NCI-H1092 treated with DMSO at 0.1 percent for 48 hours (cell line): Measurements from ENCODE around the gene GNS.

Experiments
- DNase-seq: peaks from one replicate; lab custom pipeline; 2025; lab: John Stamatoyannopoulos, UW

Gene GNS

DNA sequence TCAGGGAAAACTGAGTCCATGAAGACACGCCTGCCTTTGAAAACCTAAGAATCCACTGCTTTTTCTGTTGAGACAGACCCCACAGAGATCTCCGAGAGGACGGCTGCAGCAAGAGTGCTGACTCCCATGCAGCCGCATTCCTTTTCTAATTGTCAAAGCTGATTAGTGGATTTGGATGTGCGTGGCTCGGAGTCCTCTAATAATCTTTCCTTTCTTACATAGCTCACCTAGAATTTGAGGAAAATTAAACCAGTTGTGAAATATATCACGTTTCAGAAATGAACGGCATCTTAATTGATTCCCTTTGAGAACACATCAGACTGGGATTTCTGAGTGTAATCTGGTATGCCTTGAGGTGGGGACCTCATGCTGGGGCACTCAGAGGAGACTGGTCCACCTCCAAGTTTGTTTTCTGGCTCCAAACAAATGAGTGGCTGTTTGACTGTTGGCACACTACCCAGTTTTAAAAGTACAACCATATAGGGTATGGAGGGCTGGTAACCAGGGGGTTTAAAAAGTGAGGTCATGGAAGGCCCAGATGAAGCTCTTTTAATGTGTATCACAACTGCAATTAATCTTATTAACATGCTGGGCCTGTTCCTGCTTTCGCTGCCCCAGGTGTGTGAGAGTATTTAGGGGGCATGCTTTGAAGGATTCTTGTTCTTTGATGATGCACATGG, 85.6 kb downstream of the GNS start:
- peak; percentile 79 for DNase-seq

DNA sequence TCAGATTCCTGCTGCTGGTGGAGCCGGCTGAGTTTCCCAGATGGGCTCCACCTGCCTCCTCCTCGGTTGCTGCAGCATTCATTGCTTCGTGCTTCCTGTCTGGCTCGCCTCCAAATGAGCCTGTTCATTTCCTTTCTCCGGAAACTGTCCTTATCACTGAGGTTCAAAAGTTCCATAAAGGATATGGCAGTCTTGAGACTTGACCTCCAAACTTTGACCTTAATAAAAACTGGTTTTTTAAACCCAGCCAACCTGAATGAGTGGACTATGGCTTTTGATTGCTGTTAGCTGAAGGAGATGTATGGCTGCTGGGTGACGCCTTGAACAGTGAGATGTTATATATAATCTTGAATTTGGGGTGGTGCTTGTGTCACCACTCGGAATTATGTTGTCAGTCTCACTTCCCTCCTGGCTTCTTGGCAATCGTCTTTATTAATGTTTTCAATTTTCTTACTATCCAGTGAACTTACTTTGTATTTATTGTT, 86.2 kb downstream of the GNS start:
- DNase-seq: peak; percentile 78

DNA sequence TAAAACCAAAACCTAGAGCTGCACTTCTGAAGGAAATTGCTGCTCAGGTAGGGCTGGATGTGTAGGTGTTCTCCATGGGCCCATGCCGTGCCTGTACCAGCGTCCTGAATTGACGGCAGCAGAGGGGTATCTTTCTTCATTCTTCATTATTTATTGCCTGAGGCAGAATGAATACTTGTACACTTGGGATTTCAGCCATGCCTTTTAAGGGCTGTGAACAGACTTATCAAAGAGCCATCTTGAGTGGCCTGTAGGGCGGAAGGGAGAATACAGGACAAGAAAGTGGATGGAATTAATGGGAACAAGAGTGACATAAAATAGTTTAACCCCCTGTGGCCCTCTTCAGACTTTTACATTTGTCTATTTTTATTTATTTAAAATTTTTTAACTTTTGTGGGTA, 87.5 kb downstream of the GNS start:
- no peak for DNase-seq

DNA sequence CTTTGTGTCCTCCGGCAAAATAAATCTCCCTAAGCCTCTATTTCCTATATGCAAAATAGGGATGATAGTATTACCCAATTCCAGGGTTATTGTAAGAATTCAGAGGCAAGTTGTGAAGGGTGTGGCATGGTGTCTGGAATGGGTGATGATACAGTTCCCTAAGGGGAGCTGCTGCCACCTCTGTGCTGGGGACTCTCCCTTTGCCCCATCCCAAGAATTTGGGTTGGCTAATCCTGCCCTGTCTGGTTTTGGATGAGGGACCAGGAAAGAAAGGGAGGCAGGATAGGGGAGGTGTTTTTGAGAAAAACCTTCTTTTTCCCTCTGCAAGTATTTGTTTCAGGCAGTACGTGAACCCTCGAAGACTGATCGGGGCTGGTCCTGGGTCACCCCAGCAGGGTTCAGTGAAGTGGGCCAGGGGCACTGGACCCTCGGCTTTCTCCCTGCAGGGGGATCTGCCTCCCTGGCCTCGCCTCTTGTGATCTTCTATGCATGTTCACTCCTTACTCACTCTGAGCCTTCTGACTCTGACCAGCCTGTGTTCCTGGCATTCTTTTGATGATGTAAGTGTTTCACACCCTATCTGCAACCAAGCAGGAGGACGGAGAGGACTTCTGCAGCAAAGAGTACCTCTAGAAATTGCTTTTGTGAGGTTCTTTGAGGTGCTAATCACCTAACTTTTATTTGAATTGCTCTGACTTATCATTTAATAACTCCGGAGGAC, 88.1 kb downstream of the GNS start:
- DNase-seq: no peak

DNA sequence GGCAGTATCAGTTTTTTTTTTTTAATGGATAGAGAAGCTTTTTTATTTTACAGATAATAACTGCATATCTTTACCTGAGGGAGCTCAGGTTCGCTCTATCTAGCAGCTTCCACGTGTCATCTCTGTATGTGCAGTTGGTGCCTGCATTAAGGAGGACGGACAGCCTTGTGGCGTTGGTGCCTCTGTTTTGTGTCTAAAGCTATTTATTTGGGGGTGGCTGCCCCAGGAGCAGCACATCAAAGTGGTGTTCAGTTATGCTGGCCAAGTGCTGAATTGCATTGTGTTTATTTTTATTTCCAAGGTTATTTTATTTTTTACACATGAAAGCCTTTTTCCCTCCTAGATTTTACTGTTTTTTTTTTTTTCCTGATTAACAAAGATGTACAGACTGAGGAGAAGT, 89.2 kb downstream of the GNS start:
- DNase-seq: no peak

DNA sequence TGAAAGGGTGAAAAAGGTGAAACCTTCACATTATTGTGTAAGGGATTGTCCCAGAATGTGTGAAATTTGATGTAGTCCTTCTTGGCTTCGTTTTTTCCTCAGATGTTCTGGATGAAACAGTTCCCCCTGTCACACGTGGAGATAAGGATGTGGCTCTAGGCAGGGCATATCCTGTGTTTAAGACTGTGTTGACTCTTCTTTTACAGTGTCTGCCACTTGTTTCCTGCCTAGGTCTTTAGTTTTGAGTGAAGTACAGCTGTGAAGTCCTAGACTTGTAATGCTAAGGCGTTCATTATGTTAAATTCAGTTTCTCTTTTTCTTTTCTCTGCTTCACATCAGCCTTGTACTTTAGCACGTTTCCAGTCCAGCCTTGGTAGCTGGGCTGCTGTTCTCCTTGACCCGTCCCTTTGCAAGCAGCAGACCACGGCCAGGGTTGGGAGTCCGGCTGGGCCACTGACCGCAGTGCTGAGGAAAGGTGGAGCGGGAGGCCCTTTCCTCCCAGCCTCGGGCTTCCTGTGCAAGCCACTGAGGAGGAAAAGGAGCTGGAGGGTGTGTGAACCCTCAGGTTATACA, 89.8 kb downstream of the GNS start:
- peak; percentile 33 for DNase-seq

DNA sequence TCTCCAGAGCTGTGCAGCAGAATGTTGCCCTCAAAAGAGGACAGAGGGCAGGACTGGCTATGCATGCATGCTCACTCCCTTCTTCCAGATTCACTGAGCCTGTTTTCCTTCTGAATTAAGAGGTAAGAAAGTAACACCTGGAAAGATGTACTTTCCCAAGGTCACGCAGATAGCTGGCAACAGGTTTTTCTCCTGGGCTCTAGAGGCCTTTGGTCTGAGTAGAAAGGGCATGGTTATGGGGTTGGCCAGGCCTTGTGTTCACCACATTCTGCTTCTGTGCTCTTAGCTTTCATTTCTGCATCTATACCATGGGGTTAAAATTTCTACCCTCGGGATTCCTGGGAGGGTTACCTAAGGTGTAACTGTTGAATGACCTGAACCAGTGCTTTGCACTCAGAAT, 91.4 kb downstream of the GNS start:
- no peak for DNase-seq

DNA sequence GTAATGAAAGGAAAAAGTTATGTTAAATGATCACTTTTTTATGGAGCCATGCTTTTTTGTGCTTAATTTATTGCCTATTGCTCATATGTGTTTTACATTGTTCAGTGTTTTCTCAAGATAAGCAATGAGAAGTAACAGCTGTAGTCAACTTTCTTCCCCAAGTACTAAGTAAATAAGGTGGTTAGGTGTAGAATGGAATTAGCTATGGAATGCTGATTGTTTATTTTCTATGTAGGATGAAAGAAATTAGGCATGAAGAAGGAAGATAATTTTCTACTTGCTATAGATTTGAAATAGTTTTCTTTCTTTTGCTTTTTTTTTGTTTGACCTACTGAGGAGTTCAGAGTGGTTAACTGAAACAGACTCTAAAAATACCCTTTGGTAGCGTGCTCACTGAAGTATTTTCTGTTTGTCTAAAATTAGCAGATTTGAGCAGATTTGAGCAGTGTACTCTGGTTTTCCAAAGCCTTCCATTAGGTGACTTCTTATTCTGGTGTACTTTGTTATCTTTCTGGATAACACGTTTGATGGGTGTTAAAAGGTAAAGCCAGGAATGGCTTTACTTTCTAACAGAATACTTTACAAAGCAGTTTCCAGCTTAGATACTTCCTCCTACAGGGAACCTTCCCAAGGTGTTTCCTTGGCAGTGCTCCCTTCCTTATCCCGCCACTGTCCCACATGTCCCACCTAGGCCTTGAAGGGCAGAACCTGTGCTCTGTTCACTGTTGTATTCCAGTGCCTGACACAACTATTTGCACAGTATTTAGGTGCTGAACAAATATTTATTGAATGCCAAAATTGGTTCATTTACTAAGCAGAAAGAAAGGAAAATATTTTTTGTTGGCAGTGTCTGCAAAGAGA, 92.9 kb downstream of the GNS start:
- DNase-seq: no peak

DNA sequence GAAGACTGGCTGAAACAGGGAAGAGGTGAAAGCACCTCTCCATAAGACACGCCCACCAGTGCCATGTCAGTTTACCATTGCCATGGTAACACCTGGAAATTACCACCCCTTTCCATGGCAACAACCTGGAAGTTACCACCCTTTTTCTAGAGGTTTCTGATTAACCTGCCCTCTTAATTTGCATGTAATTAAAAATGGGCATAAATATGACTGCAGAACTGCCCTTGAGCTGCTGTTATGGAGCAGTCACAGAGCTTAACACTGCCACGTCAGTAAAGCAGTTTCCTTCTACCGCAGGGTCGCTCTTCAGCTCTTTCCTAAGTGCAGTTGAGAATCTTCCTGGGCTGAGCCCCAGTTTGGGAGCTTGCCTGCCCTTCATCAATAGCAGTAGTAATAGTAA, 93.7 kb downstream of the GNS start:
- DNase-seq: no peak
